ENCODE data around the gene PRKAG2.
"Not testable (repeated sequence)": the region's sequence is repeated elsewhere in the genome, so short reads cannot be mapped to it uniquely, and the experiment has no call there.

PRKAG2 gene

DNA sequence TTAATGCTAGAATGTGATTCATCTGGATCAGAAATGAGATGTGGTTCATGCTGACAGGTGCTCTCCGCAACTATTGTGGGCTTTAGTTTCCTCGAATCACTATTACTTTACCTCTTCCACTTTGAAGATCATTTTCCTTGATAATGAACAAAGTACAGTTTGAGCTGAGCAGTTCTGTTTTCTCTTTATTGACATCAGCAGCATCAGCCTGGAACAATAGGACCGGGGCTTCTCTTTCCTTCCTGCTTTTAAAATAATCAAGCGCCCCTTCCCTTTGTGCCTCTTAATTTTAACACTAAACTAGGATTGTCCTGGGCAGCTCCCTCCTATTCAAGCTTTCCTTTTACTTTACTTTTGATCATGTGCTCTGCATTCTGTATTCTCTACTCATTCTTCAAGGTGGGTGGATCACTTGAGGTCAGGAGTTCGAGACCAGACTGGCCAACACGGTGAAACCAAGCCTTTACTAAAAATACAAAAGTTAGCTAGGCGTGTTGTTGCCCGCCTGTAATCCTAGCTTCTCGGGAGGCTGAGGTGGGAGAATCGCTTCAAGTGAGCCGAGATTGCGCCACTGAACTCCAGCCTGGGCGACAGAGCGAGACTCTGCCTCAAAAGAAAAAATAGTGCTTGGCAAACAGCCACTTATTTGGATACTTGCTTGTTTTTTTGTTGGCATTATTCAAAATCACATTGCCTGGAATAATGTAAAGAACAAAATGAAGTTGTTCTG is 290.2 kb downstream of the PRKAG2 start:
- no peak for DNase-seq (ENCODE audit: low spot score)

DNA sequence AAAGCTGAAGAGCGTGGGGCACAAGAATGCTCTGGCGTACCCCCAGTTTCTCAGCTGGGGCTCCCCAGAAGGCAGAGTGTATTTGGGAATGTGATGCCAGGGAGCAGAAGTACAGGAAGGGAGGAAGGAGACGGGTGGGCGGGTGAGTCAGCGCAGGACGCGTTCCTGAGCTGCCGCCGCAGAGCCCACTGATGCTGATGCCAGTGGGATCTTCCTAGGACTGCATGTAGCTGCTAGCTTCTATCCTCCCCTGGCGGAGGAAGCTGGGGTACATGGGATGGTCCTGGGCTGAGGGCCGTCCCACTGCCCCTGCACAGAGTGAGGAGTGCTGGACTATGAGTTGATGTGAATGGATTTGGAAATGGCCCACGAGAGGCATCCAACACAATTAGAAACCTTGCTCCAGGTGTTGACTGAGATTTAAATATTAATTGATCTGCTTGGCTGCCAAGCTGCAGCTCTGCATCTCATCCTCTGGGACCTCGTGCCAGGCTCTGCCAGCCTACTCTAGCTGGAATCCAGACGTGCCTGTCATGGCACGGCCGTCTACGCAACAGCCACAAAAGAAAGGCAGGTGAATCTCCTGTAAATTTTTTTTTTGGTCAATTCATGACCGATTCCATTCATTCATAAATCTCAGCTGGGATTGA is 291.0 kb downstream of the PRKAG2 start:
- DNase-seq (ENCODE audit: low spot score), result no peak

- no peak for DNase-seq (ENCODE audit: low spot score)
Observed at GRCh38 chr7:151581741-151582140, 295.2 kb downstream of the PRKAG2 start.

GRCh38 chr7:151579644-151580043 is 297.3 kb downstream of the PRKAG2 start:
- DNase-seq (ENCODE audit: low spot score), result no peak

- no peak for DNase-seq (ENCODE audit: low spot score)
Observed at GRCh38 chr7:151575410-151575809, 301.5 kb downstream of the PRKAG2 start.

DNA sequence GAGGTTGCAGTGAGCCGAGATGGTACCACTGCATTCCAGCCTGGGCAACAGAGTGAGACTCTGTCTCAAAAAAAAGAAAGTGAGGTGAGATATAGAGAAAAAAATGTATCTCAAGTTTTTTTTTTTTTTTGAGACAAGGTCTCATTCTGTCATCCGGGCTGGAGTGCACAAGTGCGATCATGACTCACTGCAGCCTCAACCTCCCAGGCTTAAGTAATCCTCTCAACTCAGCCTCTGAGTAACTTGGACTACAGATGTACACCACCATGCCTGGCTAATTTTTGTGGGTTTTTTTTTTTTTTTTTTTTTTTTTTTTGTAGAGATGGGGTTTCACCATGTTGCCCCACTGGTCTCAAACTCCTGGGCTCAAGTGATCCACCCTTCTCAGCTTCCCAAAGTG is 303.9 kb downstream of the PRKAG2 start:
- DNase-seq (ENCODE audit: low spot score), result not testable (repeated sequence)

DNA sequence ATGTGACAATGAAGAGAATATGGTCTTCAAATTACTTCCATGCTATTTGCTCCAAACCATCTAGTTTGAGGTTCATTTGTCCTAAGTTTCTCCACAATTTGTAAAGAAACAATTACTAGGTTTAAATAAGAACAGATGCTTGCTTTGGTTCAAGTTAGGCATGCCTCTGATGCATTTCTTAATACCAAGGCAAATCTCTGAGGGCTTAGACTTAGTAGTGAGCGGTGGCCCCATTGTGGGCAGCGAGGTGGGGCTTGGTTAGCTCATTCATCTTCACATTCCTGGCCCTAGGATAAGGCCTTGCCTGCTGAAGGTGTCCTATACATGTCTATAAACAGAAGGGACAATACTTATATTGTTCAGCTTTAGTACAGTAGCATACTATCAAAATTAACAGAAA is 304.8 kb downstream of the PRKAG2 start:
- no peak for DNase-seq (ENCODE audit: low spot score)

- no peak for DNase-seq (ENCODE audit: low spot score)
Observed at GRCh38 chr7:151571471-151571870, 305.4 kb downstream of the PRKAG2 start.

DNA sequence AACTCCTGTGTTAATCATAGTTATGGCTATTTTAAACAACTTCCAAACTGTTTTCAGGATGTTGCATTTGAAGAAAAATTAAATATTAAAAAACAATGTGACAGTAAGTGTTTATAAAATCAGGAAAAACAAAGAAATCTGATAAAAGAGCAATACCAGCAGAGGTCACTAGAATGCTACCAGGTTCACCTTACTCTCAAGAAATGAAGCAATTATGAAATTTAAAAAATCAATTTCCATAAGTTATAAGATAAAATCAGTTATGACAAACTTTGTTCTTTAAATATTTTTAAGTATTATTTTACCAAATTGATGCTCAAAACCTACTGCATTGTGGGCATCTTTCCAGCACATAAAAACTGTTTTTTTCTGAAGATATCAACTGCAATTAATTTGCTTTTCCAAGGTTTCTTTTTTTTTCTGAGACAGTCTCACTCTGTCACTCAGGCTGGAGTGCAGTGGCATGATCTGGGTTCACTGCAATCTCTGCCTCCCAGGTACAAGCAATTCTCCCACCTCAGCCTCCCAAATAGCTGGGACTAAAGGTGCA is 306.5 kb downstream of the PRKAG2 start:
- no peak for DNase-seq (ENCODE audit: low spot score)

GRCh38 chr7:151568956-151569940 is 307.7 kb downstream of the PRKAG2 start:
- no peak for DNase-seq (ENCODE audit: low spot score)

- DNase-seq (ENCODE audit: low spot score), result peak; percentile 21
Observed at GRCh38 chr7:151566897-151567320, 310.0 kb downstream of the PRKAG2 start.

- no peak for DNase-seq (ENCODE audit: low spot score)
Observed at GRCh38 chr7:151565541-151565940, 311.4 kb downstream of the PRKAG2 start.

GRCh38 chr7:151560243-151560642 is 316.7 kb downstream of the PRKAG2 start:
- DNase-seq (ENCODE audit: low spot score), result no peak

- no peak for DNase-seq (ENCODE audit: low spot score)
Observed at GRCh38 chr7:151559557-151560183, 317.2 kb downstream of the PRKAG2 start.

GRCh38 chr7:151558575-151558974 is 318.3 kb downstream of the PRKAG2 start:
- DNase-seq (ENCODE audit: low spot score), result peak; percentile 50

- no peak for DNase-seq (ENCODE audit: low spot score)
Observed at GRCh38 chr7:151556592-151556991, 320.3 kb downstream of the PRKAG2 start.

- no peak for DNase-seq (ENCODE audit: low spot score)
Observed at GRCh38 chr7:151553356-151553755, 323.6 kb downstream of the PRKAG2 start.

DNA sequence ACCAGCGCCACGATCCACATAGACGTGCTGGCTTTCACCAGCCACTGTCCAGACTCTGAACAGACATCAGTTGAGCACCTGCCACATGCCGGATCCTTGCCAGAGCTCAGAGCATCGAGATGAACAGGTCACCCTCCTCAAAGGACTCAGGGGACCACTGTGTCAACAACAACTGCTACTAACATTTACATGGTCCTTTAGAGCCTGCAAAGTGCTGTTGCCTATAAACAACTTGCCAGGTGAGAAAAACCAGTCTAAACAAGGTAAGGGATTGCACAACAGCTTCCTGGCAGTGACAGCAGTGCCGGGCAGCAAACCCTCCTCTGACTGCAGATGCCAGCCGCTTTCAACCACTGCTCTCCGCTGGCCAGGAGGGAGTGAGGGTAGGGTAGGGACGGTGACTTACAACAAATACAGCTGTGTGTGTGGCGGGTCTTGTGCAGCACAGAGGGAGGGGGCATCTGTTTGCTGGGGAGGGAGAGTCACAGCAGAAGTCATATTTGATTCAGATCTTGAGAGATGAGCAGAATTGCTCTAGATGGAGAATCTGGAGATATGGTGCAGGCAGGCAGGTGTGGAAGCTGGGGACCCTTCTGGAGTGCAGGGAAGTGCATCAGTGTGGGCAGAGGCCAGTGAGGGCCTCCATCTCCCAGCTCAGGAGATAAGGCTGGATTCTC is 324.4 kb downstream of the PRKAG2 start:
- no peak for DNase-seq (ENCODE audit: low spot score)

- no peak for DNase-seq (ENCODE audit: low spot score)
Observed at GRCh38 chr7:151551820-151552219, 325.1 kb downstream of the PRKAG2 start.

- peak; percentile 59 for DNase-seq (ENCODE audit: low spot score)
Observed at GRCh38 chr7:151550656-151551286, 326.1 kb downstream of the PRKAG2 start.

GRCh38 chr7:151549644-151550043 is 327.3 kb downstream of the PRKAG2 start:
- DNase-seq (ENCODE audit: low spot score), result no peak

All from hepatic stellate cell (primary cell).